SU-DHL-6 (cell line): ENCODE measurements around the gene APOH.
"Not testable (repeated sequence)": the region's sequence is repeated elsewhere in the genome, so short reads cannot be mapped to it uniquely, and the experiment has no call there.

Source experiments
- H2AFZ ChIP-seq: fragments of 200-600 bp; sonication (generic); 2 replicates; pipeline ENCODE4 v1.6.1; 2014; ENCODE audit warnings: low read depth, mild to moderate bottlenecking, moderate library complexity, mixed read lengths, antibody characterized with exemption, low read length; ENCODE audit not compliant: severe bottlenecking
- H3F3A ChIP-seq: fragments of 200-600 bp; shearing (Covaris generic); 2 replicates; pipeline ENCODE4 v1.6.0; 2016; ENCODE audit warnings: antibody characterized with exemption, mild to moderate bottlenecking; ENCODE audit not compliant: insufficient read depth
- H3K27ac ChIP-seq: fragments of 200-600 bp; sonication (generic); 2 replicates; pipeline ENCODE4 v1.5.1; 2016; ENCODE audit warnings: low read depth, mild to moderate bottlenecking, low read length, moderate library complexity, mixed read lengths
- H3K27me3 ChIP-seq: fragments of 200-600 bp; sonication (generic), shearing (Covaris generic); 2 replicates; pipeline ENCODE4 v1.6.0; 2014; ENCODE audit warnings: mild to moderate bottlenecking, low read length
- H3K36me3 ChIP-seq: fragments of 200-600 bp; sonication (generic); 2 replicates; pipeline ENCODE4 v1.6.1; 2014; ENCODE audit warnings: mild to moderate bottlenecking, low read length, mixed read lengths
- H3K4me2 ChIP-seq: fragments of 300-600, 200-600 bp; shearing (Covaris generic), sonication (generic); 2 replicates; pipeline ENCODE4 v1.6.0; 2014; ENCODE audit warnings: low read length, low read depth, mild to moderate bottlenecking; ENCODE audit not compliant: poor library complexity, severe bottlenecking
- H3K4me3 ChIP-seq: fragments of 200-600 bp; sonication (generic); 2 replicates; pipeline ENCODE4 v1.5.1; 2014; ENCODE audit warnings: antibody characterized with exemption, low read length, mild to moderate bottlenecking, mixed read lengths; ENCODE audit not compliant: insufficient read depth, poor library complexity, severe bottlenecking
- H3K79me2 ChIP-seq: fragments of 200-600 bp; sonication (generic); 2 replicates; pipeline ENCODE4 v1.6.1; 2014; ENCODE audit warnings: mild to moderate bottlenecking, low read length, moderate library complexity; ENCODE audit not compliant: insufficient read depth
- H3K9ac ChIP-seq: fragments of 200-600 bp; sonication (generic); 2 replicates; pipeline ENCODE4 v1.7.0; 2014; ENCODE audit warnings: mild to moderate bottlenecking, low read length
- H3K9me2 ChIP-seq: fragments of 200-600 bp; sonication (generic); replicated peaks from 2 replicates; pipeline ENCODE4 v1.6.1; 2014; ENCODE audit warnings: low read length; ENCODE audit not compliant: insufficient read depth
- H3K9me3 ChIP-seq: fragments of 200-600 bp; sonication (generic); 2 replicates; pipeline ENCODE4 v1.6.1; 2014; ENCODE audit warnings: low read length, mixed read lengths; ENCODE audit not compliant: insufficient read depth
- H4K20me1 ChIP-seq: fragments of 200-600 bp; sonication (generic); 2 replicates; pipeline ENCODE4 v1.6.1; 2014; ENCODE audit warnings: low read depth, mild to moderate bottlenecking, antibody characterized with exemption, low read length, moderate library complexity, mixed read lengths
- EZH2phosphoT487 ChIP-seq: fragments of 200-600 bp; sonication (generic), shearing (Covaris generic); conservative IDR thresholded peaks from 2 replicates; pipeline ENCODE4 v1.6.1; 2018; ENCODE audit warnings: mild to moderate bottlenecking, antibody characterized with exemption, low read length, moderate library complexity, mixed read lengths
- TF ChIP-seq, protein P1 (sequence below): fragments of 200-600 bp; sonication (generic); IDR thresholded peaks from one replicate; pipeline ENCODE4 v1.5.1; 2017; ENCODE audit warnings: antibody characterized with exemption, mild to moderate bottlenecking, low read length, moderate library complexity; ENCODE audit not compliant: insufficient read depth, poor library complexity, severe bottlenecking

The APOH gene

DNA sequence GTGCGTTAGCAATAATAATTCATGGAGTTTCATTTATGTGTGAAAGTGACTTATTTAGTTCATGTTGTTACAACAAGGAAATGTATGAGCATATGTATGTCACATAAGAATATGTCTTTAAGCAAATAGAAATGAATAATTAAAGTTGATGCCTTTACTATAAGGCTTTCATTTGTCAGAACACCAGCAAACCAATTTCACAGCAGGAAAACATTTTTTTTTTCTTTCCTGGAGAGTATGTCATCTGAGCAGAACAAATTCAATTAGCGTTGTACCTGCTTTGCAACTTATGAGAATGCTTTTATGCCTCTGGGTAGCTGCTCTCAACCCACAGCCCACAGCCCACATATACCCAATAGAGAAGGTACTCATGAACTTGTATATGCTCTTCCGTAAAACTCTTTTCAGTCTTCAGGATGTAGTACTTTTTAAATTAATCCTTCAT, 26.3 kb upstream of the APOH start:
- Histone ChIP-seq H3F3A (no peaks in the 10 kb centered on the region), H3K27me3 (no peaks in the 10 kb centered on the region), H3K4me2 (peak overlapping the region; percentile 17), H4K20me1 (no peaks in the 10 kb centered on the region), H3K9me2 (no peaks in the 10 kb centered on the region), H3K9me3 (no peaks in the 10 kb centered on the region), H3K36me3 (no peaks in the 10 kb centered on the region), H3K79me2 (no peaks in the 10 kb centered on the region), H3K27ac (no peak overlapping the region), H3K9ac (no peak overlapping the region), H3K4me3 (no peak overlapping the region), H2AFZ (peak overlapping the region; percentile 76)
- TF ChIP-seq, protein P1, sequence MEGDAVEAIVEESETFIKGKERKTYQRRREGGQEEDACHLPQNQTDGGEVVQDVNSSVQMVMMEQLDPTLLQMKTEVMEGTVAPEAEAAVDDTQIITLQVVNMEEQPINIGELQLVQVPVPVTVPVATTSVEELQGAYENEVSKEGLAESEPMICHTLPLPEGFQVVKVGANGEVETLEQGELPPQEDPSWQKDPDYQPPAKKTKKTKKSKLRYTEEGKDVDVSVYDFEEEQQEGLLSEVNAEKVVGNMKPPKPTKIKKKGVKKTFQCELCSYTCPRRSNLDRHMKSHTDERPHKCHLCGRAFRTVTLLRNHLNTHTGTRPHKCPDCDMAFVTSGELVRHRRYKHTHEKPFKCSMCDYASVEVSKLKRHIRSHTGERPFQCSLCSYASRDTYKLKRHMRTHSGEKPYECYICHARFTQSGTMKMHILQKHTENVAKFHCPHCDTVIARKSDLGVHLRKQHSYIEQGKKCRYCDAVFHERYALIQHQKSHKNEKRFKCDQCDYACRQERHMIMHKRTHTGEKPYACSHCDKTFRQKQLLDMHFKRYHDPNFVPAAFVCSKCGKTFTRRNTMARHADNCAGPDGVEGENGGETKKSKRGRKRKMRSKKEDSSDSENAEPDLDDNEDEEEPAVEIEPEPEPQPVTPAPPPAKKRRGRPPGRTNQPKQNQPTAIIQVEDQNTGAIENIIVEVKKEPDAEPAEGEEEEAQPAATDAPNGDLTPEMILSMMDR: no peak
- no peak for TF ChIP-seq EZH2phosphoT487

DNA sequence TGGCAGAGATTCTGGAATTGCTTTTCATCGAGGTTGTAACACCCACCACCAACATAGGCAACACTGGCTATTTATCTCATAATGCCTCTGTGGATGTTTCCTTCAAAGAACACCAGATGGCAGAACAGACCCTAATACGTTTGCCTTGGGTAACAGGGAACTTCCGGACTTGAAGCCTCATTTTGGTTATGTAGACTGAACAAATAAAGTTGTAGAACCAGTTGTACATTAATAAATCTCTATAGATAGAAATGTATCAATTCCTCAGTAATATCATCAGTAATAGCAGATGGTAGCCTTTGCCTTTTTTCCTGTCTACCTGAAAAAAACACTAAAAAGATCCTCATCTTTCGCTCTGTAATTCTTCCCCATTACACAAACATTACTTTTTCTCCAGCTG, 25.9 kb upstream of the APOH start:
- no peak overlapping the region for H3K4me3 ChIP-seq
- no peak overlapping the region for H3K27ac ChIP-seq
- no peaks in the 10 kb centered on the region for H3K27me3 ChIP-seq
- H3F3A ChIP-seq: no peaks in the 10 kb centered on the region
- no peaks in the 10 kb centered on the region for H4K20me1 ChIP-seq
- H3K9me3 ChIP-seq: no peaks in the 10 kb centered on the region
- no peak overlapping the region for H3K9ac ChIP-seq
- H3K4me2 ChIP-seq: peak overlapping the region; percentile 17
- H2AFZ ChIP-seq: peak overlapping the region; percentile 76
- no peaks in the 10 kb centered on the region for H3K9me2 ChIP-seq
- TF ChIP-seq EZH2phosphoT487: no peak
- TF ChIP-seq, protein P1: peak; percentile 86
- H3K36me3 ChIP-seq: no peaks in the 10 kb centered on the region
- H3K79me2 ChIP-seq: no peaks in the 10 kb centered on the region

DNA sequence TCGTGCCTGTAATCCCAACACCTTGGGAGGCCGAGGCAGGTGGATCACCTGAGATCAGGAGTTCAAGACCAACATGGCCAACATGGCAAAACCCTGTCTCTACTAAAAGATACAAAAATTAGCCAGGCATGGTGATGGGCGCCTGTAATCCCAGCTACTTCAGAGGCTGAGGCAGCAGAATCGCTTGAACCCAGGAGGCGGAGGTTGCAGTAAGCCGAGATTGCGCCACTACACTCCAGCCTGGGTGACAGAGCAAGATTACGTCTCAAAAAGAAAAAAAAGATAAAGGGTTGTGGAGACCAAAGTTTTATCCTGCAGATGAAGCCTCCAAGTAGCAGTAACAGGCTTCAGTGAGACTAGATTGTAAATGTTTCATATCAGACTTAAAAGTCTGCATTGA, 24.2 kb upstream of the APOH start:
- H3F3A ChIP-seq, H3K36me3 ChIP-seq, H3K9ac ChIP-seq, H3K27ac ChIP-seq, H2AFZ ChIP-seq, H3K9me3 ChIP-seq, H4K20me1 ChIP-seq, H3K9me2 ChIP-seq, H3K4me2 ChIP-seq, H3K27me3 ChIP-seq, H3K4me3 ChIP-seq, H3K79me2 ChIP-seq: not testable (repeated sequence)

DNA sequence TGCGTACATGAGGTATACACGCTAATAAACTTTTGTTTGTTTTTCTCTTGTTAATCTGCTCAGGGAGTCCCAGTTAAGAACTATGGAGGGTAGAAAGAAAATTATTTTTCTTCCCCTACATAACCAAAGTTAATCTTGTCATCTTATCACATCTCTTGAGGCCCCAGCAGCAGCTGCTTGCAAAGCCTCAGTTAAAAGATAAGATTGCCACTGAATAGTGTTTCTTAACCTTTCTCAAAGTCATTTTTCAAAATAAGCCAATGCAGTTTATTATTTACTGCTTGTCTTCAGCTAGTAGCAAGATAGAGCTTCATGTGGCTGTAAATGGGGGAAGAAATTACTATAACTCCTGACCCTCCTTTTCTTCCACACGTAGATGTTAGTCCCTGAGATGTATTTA, 21.5 kb upstream of the APOH start:
- Histone ChIP-seq H3K79me2 (no peaks in the 10 kb centered on the region), H3K27ac (no peak overlapping the region), H3F3A (no peaks in the 10 kb centered on the region), H3K9ac (no peak overlapping the region), H3K27me3 (no peaks in the 10 kb centered on the region), H4K20me1 (no peaks in the 10 kb centered on the region), H3K36me3 (no peaks in the 10 kb centered on the region), H3K4me2 (no peak overlapping the region), H3K9me3 (no peaks in the 10 kb centered on the region), H3K4me3 (no peak overlapping the region), H2AFZ (no peak overlapping the region), H3K9me2 (no peaks in the 10 kb centered on the region)
- TF ChIP-seq EZH2phosphoT487: no peak
- TF ChIP-seq, protein P1: no peak
